ENCODE measurements around the gene CTNND1.

DNA sequence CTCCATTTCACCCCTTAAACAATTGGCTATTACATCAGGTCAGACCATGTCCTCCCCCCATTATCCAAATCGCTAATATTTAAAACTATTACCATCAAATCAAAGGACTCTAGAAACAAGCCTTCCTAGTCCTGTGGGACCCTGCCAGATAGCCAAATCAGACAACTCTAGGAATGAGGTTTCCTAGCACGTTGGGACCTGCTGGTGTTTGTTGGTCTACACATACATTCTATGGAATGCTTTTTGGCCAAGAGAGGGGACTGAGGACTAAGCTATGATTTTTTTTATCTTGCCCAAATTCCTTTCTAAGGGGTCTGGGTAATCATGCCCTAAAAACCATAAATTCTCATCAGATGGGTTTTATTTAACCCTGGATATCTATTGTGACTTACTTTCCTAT lies 34.4 kb upstream of the CTNND1 start:
- TF ChIP-seq GATA2 (IDR thresholded peaks at IDR 0.05; ENCODE audit: low read depth, low read length): no peak
- no peak for TF ChIP-seq GATA3 (IDR thresholded peaks at IDR 0.05; ENCODE audit: low read depth, low read length)

All from SH-SY5Y (cell line).